Measurements from ENCODE around the gene KRTAP10-4. TPM values are rescaled to one million over a fixed set of nuclear protein-coding genes. Genes with fewer than 3 reads are reported as not detected.
A peak's percentile ranks its signal among the peaks of the same experiment; 100 is the strongest.
"Not testable (repeated sequence)": the region's sequence is repeated elsewhere in the genome, so short reads cannot be mapped to it uniquely, and the experiment has no call there.

The KRTAP10-4 gene
- total RNA-seq, 1 donor from 2014 or later = not detected

GRCh38 chr21:44578371-44579055, 5.0 kb downstream of the KRTAP10-4 start:
- DNase-seq (ENCODE audit: low read depth) = no peak

- no peak for DNase-seq (ENCODE audit: low read depth)
Measured at GRCh38 chr21:44579056-44579832, 5.7 kb downstream of the KRTAP10-4 start.

GRCh38 chr21:44579833-44580144, 6.3 kb downstream of the KRTAP10-4 start:
- no peak for DNase-seq (ENCODE audit: low read depth)

GRCh38 chr21:44580231-44580821, 6.8 kb downstream of the KRTAP10-4 start, which contains the start of gene KRTAP10-5:
TSS of gene KRTAP10-5 (minus strand) at chr21:44580604. CDS start at chr21:44580578, 26 bp downstream.
- DNase-seq (ENCODE audit: low read depth) = not testable (repeated sequence)

- DNase-seq (ENCODE audit: low read depth) = no peak
Measured at GRCh38 chr21:44581158-44581557, 7.6 kb downstream of the KRTAP10-4 start.

GRCh38 chr21:44582055-44582454, 8.5 kb downstream of the KRTAP10-4 start:
- DNase-seq (ENCODE audit: low read depth) = no peak

DNA sequence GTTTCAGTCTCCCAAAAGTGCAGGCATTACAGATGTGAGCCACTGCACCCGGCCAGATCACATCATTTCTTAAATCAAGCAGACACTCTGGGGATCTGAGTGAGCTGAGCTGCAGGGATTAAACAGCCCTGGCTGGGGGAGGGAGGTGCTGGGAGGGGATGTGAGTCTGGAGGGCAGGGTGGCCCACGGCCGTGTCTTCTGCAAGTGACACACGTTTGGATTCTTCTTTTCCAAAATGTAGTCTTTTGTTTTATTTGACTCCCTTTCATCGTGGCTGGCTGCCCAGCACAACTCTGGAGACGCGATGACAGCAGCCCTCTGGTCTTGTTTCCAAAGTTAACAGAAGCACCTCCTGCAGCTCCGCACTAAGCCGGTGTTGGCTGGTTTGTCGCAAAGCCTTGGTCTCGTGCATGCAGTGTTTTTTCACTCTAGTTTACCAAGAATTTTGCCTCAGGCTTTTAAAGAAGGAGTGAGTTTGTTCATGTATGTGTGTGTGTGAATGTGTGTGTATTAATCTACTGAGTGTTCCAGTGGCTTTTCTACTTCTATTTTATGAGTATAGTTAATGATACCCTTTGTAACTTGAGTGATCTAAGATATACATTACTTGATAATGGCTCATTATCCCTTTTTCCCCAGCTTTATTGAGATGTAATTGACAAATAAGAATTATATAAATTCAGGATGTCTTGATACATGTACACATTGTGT, 9.7 kb downstream of the KRTAP10-4 start:
- no peak for DNase-seq (ENCODE audit: low read depth)

DNA sequence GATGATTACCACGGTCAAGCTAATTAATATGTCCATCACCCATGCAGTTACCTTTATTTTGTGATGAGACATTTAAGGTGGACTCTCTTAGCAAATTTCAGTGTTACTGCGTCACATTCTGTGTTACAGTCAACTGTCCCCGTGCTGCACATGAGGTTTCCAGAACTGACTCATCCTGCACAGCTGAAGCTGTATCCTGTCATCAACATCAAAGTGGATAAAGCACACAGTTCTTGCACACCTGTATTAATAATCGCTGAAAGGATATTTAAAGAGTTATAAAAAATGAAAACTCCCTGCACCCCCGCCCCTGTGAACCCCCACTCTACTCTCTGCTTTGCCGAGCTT, 10.2 kb downstream of the KRTAP10-4 start:
- no peak for DNase-seq (ENCODE audit: low read depth)

- DNase-seq (ENCODE audit: low read depth) = no peak
Measured at GRCh38 chr21:44585892-44586291, 12.4 kb downstream of the KRTAP10-4 start.

DNA sequence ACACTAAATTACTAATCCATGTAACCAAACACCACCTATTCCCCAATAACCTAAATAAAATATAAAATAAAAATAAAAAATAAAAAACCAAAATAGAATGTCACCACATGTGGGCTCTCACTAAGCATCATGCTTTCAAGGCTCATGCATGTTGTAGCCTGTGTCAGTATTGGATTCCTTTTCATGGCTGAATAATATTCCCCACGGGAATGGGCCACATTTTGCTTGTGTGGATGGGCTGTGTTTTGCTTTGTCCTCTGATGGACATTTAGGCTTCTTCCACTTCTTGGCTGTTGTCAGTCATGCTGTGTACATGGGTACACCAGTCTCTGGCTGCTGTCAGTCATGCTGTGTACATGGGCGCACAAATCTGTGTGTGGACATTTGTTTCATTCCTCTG, 15.6 kb downstream of the KRTAP10-4 start:
- DNase-seq (ENCODE audit: low read depth) = no peak

DNA sequence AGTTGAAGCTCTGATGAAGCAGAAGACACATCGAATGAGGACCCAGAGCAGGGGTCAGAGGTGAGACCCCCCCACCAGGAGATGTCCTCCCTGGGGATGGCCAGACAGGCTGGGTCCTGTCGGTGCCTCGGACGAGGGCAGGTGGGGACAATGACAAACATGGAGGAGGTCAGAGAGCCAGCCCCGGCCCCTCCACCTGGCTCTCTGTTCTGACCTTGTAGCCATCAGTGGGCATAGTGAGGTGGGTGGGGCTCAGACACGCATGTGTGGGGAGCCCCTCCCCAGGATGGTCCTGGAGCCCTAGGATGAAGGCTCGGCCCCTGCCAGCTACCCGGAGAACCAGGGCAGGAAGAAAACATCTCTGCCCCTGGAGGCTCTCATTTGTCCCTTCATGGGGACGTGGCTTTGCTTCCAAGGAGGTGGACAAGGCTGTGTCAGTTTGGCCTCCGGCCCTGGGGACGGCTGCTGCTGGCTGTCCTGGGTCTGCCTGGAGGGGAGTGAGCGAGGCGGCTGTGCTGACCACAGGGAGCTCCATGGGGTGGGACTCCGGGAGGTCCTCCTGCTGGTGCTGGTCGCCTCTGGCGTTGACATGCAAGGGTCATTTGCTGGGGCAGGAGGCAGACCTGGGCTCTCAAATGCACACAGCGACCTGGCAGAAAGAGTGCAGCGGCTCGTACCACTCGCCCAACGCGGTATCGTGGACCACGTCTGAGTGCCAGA, 16.2 kb downstream of the KRTAP10-4 start:
- no peak for DNase-seq (ENCODE audit: low read depth)

DNA sequence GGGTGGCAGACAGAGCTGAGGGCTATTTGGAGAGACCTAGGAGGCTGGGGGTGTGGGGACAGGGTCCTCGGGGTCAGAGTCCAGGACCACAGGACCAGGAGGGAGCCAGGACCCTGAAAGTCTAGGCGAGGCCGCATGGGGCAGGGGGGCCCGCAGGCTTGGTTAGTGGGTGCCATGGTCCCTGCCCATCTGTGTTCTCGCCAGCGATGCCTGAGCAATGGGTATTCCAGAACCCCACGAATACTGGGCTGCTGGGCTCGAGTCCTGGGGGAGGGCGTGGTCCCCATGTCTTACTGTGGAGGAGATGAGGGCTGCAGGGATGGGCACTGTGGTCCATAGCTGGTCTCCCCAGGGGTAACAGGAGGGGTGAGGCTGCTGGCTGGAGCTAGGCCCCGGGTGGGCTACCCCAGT, 16.8 kb downstream of the KRTAP10-4 start:
- DNase-seq (ENCODE audit: low read depth) = no peak

DNA sequence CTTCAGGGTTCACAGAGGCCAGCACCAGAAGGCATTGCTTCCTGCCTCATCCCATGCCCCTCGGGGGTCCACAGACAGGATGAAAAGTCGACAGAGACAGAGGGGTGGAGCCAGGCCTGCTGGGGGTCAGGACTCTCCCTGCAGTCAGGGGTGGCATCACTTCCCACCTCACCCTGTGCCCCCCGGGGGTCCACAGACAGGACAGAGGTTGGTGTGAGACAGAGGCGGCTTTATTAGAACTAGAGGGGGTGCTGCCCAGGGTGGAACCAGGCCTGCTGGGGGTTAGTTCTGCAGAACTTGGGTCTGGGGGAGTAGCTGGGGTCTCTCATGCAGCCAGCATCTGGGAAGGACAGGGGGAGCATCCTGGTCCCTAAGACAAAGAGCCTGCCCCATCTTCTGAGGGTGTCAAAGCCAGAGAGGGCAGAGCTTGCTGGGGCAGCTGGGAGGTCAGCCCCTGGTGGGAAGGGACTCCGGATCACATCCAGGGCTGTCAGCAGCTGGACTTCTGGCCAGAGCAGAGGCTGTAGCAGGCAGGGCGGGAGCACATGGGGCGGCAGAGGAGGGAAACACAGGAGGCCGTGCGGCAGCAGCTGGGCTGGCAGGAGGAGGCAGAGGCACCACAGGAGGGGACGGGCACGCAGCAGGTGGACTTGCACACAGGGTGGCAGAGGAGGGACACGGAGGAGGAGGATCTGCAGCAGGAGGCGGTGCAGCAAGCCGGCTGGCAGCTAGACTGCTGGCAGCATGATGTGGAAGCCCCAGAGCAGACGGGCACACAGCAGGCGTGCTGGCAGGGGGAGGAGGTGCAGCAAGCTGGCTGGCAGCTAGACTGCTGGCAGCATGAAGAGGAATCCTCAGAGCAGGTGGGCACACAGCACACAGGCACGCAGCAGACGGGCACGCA, 17.6 kb downstream of the KRTAP10-4 start:
- peak; percentile 10 for DNase-seq (ENCODE audit: low read depth)

- not testable (repeated sequence) for DNase-seq (ENCODE audit: low read depth)
Measured at GRCh38 chr21:44591801-44592130, 18.2 kb downstream of the KRTAP10-4 start.

- no peak for DNase-seq (ENCODE audit: low read depth)
Measured at GRCh38 chr21:44592446-44593311, 19.1 kb downstream of the KRTAP10-4 start, which contains the start of gene KRTAP10-6. TSS of gene KRTAP10-6 (minus strand) at chr21:44592505. CDS start at chr21:44592484, 21 bp downstream.

DNA sequence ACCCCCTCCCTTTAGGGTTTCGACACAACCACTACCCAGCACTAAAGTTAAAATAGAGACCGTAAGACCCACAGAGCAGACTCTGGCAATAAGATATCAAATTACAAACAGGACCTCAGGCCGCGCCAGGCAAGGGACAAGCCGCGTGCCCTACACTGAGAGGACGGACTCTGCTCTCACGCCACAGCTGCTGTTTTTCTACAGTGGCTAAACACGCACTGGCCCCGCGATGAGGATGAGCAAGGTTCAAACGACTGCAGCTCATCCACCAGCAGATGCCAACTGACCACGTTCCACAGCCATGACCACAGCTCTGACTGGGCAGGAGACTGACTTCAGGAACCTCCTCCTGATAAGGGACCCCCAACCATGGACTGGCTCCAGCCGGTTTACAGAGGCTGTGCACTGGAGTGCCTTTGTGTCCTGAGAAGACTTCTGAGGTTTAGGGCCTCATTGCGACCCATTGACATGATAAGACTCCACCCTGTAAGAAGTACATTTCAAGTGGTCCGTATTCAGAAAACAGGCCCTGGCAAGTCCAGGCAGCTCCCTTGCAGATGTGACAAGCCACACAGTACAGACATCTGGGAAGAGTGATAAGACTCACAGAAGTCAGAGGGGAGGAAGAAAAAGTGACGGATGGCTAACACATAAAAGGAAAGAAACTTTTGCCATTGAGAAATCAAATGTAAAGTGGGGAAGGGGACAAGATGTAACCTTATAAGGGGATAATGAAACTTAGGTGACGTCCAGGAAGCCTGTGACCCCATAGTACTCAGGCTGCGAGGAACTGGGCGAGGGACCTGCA, 20.3 kb downstream of the KRTAP10-4 start:
- DNase-seq (ENCODE audit: low read depth) = peak; percentile 89

- no peak for DNase-seq (ENCODE audit: low read depth)
Measured at GRCh38 chr21:44594406-44594916, 20.9 kb downstream of the KRTAP10-4 start.

DNA sequence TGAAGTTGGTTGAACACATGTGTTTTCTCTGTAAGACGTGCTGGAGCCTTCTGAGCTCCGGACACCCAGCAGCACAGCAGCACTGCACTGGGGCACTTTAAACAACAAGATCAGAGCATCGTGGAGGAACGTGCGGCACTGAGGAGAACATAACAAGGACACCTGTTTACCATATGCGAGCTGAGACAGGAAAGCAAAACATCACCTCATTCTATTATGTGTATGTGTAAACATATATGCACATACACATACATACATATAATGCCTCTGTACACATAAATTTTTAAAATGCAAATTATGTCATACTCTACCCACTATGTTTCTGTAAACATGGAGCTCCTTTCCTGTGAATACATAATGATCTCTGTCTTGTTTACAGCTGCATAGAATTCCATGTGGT, 22.0 kb downstream of the KRTAP10-4 start:
- DNase-seq (ENCODE audit: low read depth) = no peak
